ENCODE results near the gene HSPA12A. TPM values are rescaled to one million over a fixed set of nuclear protein-coding genes. Genes with fewer than 3 reads are reported as not detected.
"Not testable (repeated sequence)": the region's sequence is repeated elsewhere in the genome, so short reads cannot be mapped to it uniquely, and the experiment has no call there.

HSPA12A gene
- total RNA-seq, 1 experiment from 2014 or later, result 5.5 TPM

- no peak for DNase-seq (ENCODE audit: low spot score)
These were observed 24.3 kb downstream of the HSPA12A start for GRCh38 chr10:116718058-116718457.

GRCh38 chr10:116716381-116716780 is 26.0 kb downstream of the HSPA12A start:
- no peak for DNase-seq (ENCODE audit: low spot score)

- DNase-seq (ENCODE audit: low spot score), result no peak
These were observed 26.5 kb downstream of the HSPA12A start for GRCh38 chr10:116715839-116716377.

- no peak for DNase-seq (ENCODE audit: low spot score)
These were observed 27.0 kb downstream of the HSPA12A start for GRCh38 chr10:116715341-116715740.

GRCh38 chr10:116713846-116714245 is 28.5 kb downstream of the HSPA12A start:
- no peak for DNase-seq (ENCODE audit: low spot score)

- DNase-seq (ENCODE audit: low spot score), result no peak
These were observed 29.3 kb downstream of the HSPA12A start for GRCh38 chr10:116712989-116713543.

GRCh38 chr10:116712519-116712918 is 29.8 kb downstream of the HSPA12A start:
- DNase-seq (ENCODE audit: low spot score), result no peak

GRCh38 chr10:116711803-116712202 is 30.6 kb downstream of the HSPA12A start:
- not testable (repeated sequence) for DNase-seq (ENCODE audit: low spot score)

- DNase-seq (ENCODE audit: low spot score), result no peak
These were observed 32.3 kb downstream of the HSPA12A start for GRCh38 chr10:116710076-116710475.

GRCh38 chr10:116708877-116709276 is 33.5 kb downstream of the HSPA12A start:
- no peak for DNase-seq (ENCODE audit: low spot score)

GRCh38 chr10:116708391-116708821 is 34.0 kb downstream of the HSPA12A start:
- no peak for DNase-seq (ENCODE audit: low spot score)

GRCh38 chr10:116707981-116708380 is 34.4 kb downstream of the HSPA12A start:
- DNase-seq (ENCODE audit: low spot score), result no peak

GRCh38 chr10:116706281-116706680 is 36.1 kb downstream of the HSPA12A start:
- DNase-seq (ENCODE audit: low spot score), result no peak

GRCh38 chr10:116705498-116705897 is 36.9 kb downstream of the HSPA12A start:
- DNase-seq (ENCODE audit: low spot score), result no peak

- no peak for DNase-seq (ENCODE audit: low spot score)
These were observed 37.4 kb downstream of the HSPA12A start for GRCh38 chr10:116704926-116705325.

GRCh38 chr10:116702165-116702564 is 40.2 kb downstream of the HSPA12A start:
- no peak for DNase-seq (ENCODE audit: low spot score)

GRCh38 chr10:116699471-116700150 is 42.8 kb downstream of the HSPA12A start:
- DNase-seq (ENCODE audit: low spot score), result no peak

GRCh38 chr10:116699049-116699448 is 43.3 kb downstream of the HSPA12A start:
- no peak for DNase-seq (ENCODE audit: low spot score)

- no peak for DNase-seq (ENCODE audit: low spot score)
These were observed 44.0 kb downstream of the HSPA12A start for GRCh38 chr10:116698364-116698763.

GRCh38 chr10:116697816-116698215 is 44.5 kb downstream of the HSPA12A start:
- DNase-seq (ENCODE audit: low spot score), result no peak

- DNase-seq (ENCODE audit: low spot score), result no peak
These were observed 45.4 kb downstream of the HSPA12A start for GRCh38 chr10:116696919-116697318.

- DNase-seq (ENCODE audit: low spot score), result no peak
These were observed 47.5 kb downstream of the HSPA12A start for GRCh38 chr10:116694927-116695268.

GRCh38 chr10:116694243-116694926 is 48.0 kb downstream of the HSPA12A start:
- no peak for DNase-seq (ENCODE audit: low spot score)
